Neural cell (in vitro differentiated cells): ENCODE measurements around the gene KIF1B.

Experiments
- EP300 ChIP-seq: fragments of 450-650 bp; conservative IDR thresholded peaks from 2 replicates; pipeline ENCODE4 v1.6.1; 2014; ENCODE audit warnings: antibody characterized with exemption, mild to moderate bottlenecking, moderate library complexity; ENCODE audit not compliant: poor library complexity, severe bottlenecking
- EZH2 ChIP-seq: fragments of 200-600, 300-800 bp; shearing (Covaris generic), sonication (generic); IDR thresholded peaks from 2 replicates; pipeline ENCODE4 v1.6.1; 2014; ENCODE audit warnings: antibody characterized with exemption, low read length, borderline replicate concordance, mild to moderate bottlenecking; ENCODE audit not compliant: insufficient read depth, poor library complexity, severe bottlenecking
- POLR2AphosphoS5 ChIP-seq: IDR thresholded peaks from 2 replicates; pipeline ENCODE4 v1.6.1; 2012
- RAD21 ChIP-seq: fragments of 450-650 bp; conservative IDR thresholded peaks from 2 replicates; pipeline ENCODE4 v1.6.1; 2014; ENCODE audit warnings: antibody characterized with exemption, mild to moderate bottlenecking, moderate library complexity
- REST ChIP-seq: IDR thresholded peaks from 2 replicates; pipeline ENCODE4 v1.6.1; 2012; ENCODE audit warnings: borderline replicate concordance
- SMC3 ChIP-seq: fragments of 450-650 bp; conservative IDR thresholded peaks from 2 replicates; pipeline ENCODE4 v1.6.1; 2014; ENCODE audit warnings: antibody characterized with exemption, mild to moderate bottlenecking, moderate library complexity; ENCODE audit not compliant: poor library complexity
- TAF1 ChIP-seq: IDR thresholded peaks from 2 replicates; pipeline ENCODE4 v1.6.1; 2012; ENCODE audit warnings: low read depth
- TF ChIP-seq, protein P1 (sequence below): fragments of 450-650 bp; IDR thresholded peaks from 2 replicates; pipeline ENCODE4 v1.5.1; 2014; ENCODE audit warnings: antibody characterized with exemption, mild to moderate bottlenecking, moderate library complexity; ENCODE audit not compliant: poor library complexity, severe bottlenecking

GRCh38 chr1:10272274-10272673, 61.9 kb downstream of the KIF1B start:
- TF ChIP-seq, protein P1, sequence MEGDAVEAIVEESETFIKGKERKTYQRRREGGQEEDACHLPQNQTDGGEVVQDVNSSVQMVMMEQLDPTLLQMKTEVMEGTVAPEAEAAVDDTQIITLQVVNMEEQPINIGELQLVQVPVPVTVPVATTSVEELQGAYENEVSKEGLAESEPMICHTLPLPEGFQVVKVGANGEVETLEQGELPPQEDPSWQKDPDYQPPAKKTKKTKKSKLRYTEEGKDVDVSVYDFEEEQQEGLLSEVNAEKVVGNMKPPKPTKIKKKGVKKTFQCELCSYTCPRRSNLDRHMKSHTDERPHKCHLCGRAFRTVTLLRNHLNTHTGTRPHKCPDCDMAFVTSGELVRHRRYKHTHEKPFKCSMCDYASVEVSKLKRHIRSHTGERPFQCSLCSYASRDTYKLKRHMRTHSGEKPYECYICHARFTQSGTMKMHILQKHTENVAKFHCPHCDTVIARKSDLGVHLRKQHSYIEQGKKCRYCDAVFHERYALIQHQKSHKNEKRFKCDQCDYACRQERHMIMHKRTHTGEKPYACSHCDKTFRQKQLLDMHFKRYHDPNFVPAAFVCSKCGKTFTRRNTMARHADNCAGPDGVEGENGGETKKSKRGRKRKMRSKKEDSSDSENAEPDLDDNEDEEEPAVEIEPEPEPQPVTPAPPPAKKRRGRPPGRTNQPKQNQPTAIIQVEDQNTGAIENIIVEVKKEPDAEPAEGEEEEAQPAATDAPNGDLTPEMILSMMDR, result no peak
- TF ChIP-seq EZH2, result no peak
- TF ChIP-seq POLR2AphosphoS5, result no peak
- no peak for TF ChIP-seq EP300
- TF ChIP-seq TAF1, result no peak
- TF ChIP-seq REST, result no peak
- no peak for TF ChIP-seq RAD21
- no peak for TF ChIP-seq SMC3
